ENCODE results near the gene FXYD5.

The FXYD5 gene

GRCh38 chr19:35122687-35123551 lies 31.6 kb upstream of the FXYD5 start:
- in situ Hi-C loops (cut with HindIII; ENCODE audit: low pct_ligation_motif_present, low sequenced_read_pairs), result no loop called here
- no peak for TF ChIP-seq CTCF (IDR thresholded peaks at IDR 0.05; ENCODE audit: low read depth, low read length, missing control alignments)
- H3K36me3 ChIP-seq (replicated peaks), result no peaks in the 10 kb centered on the region
- no peak overlapping the region for H3K4me3 ChIP-seq (ENCODE audit: low read depth, low read length)
- H3K27me3 ChIP-seq (replicated peaks), result no peaks in the 10 kb centered on the region
- no peak overlapping the region for H3K27ac ChIP-seq
- DNase-seq, result no peak

DNA sequence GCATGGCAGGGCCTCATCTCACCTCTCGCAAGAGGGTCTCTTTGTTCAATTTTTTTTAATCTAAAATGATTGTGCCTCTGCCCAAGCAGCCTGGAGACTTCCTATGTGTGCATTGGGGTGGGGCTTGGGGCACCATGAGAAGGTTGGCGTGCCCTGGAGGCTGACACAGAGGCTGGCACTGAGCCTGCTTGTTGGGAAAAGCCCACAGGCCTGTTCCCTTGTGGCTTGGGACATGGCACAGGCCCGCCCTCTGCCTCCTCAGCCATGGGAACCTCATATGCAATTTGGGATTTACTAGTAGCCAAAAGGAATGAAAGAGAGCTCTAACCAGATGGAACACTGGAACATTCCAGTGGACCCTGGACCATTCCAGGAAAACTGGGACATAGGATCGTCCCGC lies 31.0 kb upstream of the FXYD5 start:
- Histone ChIP-seq H3K4me3 (ENCODE audit: low read depth, low read length) (no peak overlapping the region), H3K36me3 (replicated peaks) (no peaks in the 10 kb centered on the region), H3K27me3 (replicated peaks) (no peaks in the 10 kb centered on the region), H3K27ac (no peak overlapping the region)
- in situ Hi-C loops (cut with HindIII; ENCODE audit: low pct_ligation_motif_present, low sequenced_read_pairs), result no loop called here
- TF ChIP-seq CTCF (IDR thresholded peaks at IDR 0.05; ENCODE audit: low read depth, low read length, missing control alignments), result no peak
- no peak for DNase-seq

- in situ Hi-C loops (cut with HindIII; ENCODE audit: low pct_ligation_motif_present, low sequenced_read_pairs), result no loop called here
- Histone ChIP-seq H3K27ac (no peak overlapping the region), H3K27me3 (replicated peaks) (no peaks in the 10 kb centered on the region), H3K4me3 (ENCODE audit: low read depth, low read length) (peak overlapping the region; percentile 70), H3K36me3 (replicated peaks) (no peaks in the 10 kb centered on the region)
- DNase-seq, result peak; percentile 81
- TF ChIP-seq CTCF (IDR thresholded peaks at IDR 0.05; ENCODE audit: low read depth, low read length, missing control alignments), result no peak
Observed at GRCh38 chr19:35124098-35125060, 30.2 kb upstream of the FXYD5 start.

DNA sequence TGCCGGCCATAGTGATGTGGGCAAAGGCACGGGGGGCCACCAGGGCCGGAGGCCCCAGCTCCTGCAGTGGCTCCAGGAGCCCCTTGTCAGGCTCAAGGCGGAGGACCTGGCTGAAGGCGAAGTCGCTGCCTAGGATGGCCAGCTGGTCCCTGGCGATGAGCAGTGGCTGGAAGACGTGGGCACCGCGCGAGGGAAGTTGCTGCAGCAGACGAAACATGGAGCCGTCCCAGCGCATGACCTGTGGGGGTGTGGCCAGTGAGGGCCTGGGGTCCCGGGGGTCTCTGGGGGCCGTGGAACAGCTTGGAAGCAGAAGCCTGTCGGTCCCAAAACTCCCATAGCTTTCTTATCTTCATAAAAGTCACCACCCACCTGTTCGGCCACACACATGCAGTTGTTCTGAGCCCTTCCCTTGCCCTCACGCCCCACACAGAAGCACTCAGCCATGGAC lies 29.2 kb upstream of the FXYD5 start:
- in situ Hi-C loops (cut with HindIII; ENCODE audit: low pct_ligation_motif_present, low sequenced_read_pairs), result no loop called here
- DNase-seq, result no peak
- TF ChIP-seq CTCF (IDR thresholded peaks at IDR 0.05; ENCODE audit: low read depth, low read length, missing control alignments), result no peak
- Histone ChIP-seq H3K36me3 (replicated peaks) (no peaks in the 10 kb centered on the region), H3K27me3 (replicated peaks) (no peaks in the 10 kb centered on the region), H3K27ac (no peak overlapping the region), H3K4me3 (ENCODE audit: low read depth, low read length) (no peak overlapping the region)

- no peaks in the 10 kb centered on the region for H3K36me3 ChIP-seq (replicated peaks)
- TF ChIP-seq CTCF (IDR thresholded peaks at IDR 0.05; ENCODE audit: low read depth, low read length, missing control alignments), result no peak
- DNase-seq, result no peak
- in situ Hi-C loops (cut with HindIII; ENCODE audit: low pct_ligation_motif_present, low sequenced_read_pairs), result no loop called here
- H3K4me3 ChIP-seq (ENCODE audit: low read depth, low read length), result no peak overlapping the region
- H3K27ac ChIP-seq, result no peak overlapping the region
- no peaks in the 10 kb centered on the region for H3K27me3 ChIP-seq (replicated peaks)
Observed at GRCh38 chr19:35125749-35126623, 28.5 kb upstream of the FXYD5 start.

Data from brain microvascular endothelial cell (primary cell).